Activated CD4-positive, CD25-positive, alpha-beta regulatory T cell treated with anti-CD3 and anti-CD28 coated beads, Interleukin-2, amount 50 U/mL, for 24 hours (primary cell): Measurements from ENCODE around the gene FA2H.
"Not testable (repeated sequence)": the region's sequence is repeated elsewhere in the genome, so short reads cannot be mapped to it uniquely, and the experiment has no call there.

ENCODE experiments used
- ATAC-seq, 2 donors: fragments of 150-1000 bp; cut with Tn5 transposase; one replicate each; pipeline ENCODE4 v1.10.0; 2021; ENCODE audit warnings: mild to moderate bottlenecking in 1 of 2, moderate library complexity in 1 of 2

Gene FA2H

DNA sequence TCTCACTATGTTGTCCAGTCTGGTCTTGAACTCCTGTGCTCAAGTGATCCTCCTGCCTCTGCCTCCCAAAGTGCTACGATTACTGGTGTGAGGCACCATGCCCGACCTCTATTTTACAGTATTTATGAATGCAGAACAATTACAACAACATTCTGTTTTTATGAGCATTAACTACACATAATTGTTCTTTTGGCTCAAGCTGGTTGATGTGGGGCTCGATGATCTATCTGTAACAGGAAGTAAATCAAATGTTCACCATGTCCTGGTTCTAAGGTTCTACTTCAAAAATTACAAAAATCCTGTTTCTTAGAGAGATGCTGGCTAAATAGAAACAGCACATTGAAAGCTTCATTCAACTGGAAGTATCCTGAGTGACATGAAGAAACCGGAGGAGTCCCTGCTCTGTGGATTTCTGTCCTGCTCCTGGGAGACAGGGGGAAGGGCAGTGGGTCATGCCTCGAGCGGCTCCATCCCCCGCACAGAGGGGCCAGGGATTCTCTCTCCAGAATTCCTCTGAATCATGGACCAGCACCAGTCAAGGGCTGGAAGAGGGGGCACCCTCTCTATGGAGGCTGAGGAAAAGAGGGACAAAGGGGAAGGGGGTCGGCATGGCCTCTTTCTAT lies 31.5 kb downstream of the FA2H start:
- no peak for ATAC-seq

DNA sequence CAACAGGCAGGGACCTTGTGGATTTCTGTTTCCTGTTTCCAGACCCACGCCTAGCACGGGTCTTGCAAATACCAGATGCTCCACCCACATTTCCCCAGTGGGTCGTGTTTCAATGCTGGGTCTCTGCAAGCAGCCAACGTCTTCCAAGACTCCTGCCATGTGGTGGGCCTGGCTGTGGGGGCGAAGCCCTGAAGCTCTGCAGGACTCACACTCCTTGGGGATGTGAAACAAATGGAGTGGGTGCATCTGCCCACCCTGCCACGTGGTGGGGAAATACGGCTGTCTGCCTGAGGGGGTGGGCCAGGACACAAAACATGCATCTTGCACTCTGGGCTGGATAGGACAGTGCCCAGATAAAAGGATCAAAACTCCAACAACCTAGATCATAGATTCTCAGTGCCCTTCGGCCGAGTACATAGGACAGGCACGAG lies 32.6 kb downstream of the FA2H start:
- no peak for ATAC-seq

DNA sequence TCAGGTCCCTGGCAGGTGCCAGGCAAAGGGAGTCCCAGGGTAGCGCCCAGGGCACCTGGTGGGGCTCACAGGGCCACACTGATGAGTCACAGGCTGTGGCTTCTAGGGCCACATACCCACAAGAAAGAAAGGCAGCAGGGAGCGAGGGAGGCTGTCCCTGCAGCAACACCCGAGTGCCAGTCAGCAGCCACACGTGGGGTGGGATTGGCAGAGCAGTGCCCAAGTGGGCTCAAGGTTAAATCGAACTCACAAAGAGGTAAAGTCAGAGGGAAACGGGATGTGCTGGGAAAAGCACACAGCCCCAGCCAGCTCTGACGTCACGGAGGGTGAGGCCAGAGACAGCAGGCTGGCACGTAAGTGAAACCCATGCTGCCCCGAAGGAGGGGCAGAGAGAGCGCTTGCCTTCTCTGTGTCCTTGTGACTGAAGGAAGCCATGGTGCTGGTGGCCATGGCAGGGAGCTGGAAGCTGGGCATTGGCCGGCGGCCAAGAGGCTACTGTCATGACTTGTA lies 33.8 kb downstream of the FA2H start:
- no peak for ATAC-seq

DNA sequence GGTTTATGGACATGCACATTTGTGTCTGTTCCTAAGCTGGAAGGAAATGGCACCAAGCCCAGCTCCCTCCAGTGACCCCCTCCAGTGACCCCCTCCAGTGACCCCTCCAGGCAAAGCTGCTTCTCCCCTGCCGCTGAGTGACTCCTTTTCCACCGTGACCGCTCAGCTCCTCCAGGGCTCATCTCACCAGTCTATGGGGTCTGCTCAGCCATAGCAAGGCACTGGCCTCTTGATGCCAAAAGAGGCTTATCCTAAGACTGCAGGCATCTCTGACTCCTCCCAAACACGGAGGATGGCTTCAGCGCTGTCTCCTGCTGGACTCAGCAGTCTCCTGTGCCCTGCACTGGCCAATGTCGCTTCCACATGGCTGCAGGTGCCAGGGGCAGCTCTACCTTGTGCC lies 35.3 kb downstream of the FA2H start:
- no peak for ATAC-seq

DNA sequence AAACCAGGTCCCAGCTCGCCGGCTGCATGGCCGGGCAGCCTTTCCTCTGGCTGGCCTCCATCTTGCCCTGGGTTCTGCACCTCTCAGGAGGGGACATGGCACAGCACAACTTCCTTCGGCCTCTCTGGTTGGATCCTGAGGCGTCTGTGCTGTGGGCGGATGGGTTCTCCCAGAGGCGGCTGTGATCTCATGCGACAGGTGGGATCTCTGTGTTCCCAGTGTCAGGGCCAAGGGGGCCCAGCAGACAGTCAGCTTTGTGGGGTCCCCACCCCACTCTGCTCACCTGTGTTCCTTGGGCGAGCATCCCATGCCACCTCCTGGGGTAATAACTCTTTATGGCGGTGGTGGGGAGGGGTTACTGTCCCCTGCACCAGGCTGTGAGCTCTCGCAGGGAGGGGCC lies 35.8 kb downstream of the FA2H start:
- ATAC-seq, result no peak

DNA sequence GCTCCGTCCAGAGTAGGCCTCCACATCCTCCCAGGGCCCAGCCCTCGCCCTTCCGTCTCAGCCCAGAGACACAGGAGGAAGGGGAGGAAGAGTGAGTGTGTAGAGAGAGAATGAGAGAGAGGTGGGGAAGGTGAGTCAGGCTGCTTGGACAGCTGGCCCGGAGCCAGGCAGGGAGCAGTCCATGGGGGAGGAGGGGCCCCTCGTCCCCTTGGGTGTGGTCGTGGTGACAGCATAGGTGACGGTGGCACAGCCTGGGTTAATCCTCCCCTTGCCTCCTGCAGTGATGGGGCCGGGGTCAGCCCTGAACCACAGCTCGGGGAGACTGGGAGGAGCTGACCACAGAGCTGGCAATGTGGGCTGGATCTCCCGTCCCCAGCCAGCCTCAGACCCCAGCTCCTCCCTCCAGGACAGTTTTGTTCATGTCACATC lies 36.5 kb downstream of the FA2H start:
- no peak for ATAC-seq

DNA sequence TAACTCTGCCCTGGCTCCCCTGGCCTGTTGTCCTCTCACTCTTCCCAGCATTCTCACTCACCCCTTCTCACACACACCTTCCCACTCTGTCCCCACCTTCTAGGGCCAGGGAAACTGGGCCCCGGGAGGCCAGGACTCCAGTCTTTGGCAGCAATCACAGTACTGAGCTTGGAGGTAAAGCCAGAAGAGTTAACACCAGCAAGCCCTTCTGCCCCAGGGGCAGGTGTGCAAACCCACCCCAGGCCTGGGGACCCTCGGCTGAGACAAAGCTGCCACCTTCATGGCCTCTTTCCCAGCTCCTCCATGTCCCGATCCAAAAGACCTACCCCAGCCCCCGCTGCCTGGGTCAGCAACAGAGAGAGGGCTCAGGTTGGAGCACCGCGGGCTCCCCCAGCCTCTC lies 37.1 kb downstream of the FA2H start:
- no peak for ATAC-seq

DNA sequence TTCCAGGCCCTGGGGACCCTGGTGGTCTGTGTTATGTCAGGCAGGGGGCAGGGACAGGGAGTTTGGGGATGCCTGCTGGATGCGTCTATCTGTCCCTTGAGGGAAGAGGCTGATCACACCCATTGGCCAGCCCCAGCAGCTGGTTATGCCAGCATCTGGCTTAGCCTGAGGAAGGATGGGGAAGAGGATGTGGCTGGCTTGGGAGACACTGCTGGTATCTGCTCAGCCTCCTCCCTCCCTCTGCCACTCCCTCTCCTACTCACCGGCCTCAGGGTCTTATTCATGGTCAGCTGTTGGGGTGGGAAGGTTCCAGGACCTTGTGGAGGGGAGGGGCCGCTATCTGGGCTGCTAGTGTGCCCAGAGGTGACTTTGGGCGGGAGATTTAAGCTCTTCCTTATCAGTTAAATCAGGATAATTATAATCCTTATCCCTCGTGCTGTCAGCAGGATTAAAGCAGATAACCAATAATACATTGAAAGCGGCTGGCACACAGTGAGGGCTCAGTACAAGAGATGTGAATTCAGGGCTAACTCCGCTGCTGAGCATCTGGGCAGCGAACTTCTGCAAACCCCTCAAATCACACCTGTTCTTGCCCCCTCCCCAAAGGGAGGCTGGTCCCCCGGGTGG lies 38.0 kb downstream of the FA2H start:
- no peak for ATAC-seq

DNA sequence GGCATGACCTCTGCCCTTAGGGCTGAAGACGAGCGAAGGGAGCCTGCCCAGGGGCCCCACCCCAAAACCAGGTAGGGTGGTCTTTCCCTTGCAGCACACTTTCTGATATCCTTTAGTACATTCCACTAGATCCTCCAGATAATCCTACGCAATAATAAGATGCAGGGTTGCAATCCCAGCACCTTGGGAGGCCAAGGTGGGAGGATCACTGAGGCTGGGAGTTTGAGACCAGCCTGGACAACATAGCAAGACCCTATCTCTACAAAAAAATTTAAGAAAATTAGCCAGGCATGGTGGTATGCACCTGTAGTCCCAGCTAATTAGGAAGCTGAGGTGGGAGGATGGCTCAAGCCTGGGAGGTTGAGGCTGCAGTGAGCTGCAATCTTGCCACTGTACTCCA lies 39.1 kb downstream of the FA2H start:
- no peak for ATAC-seq

DNA sequence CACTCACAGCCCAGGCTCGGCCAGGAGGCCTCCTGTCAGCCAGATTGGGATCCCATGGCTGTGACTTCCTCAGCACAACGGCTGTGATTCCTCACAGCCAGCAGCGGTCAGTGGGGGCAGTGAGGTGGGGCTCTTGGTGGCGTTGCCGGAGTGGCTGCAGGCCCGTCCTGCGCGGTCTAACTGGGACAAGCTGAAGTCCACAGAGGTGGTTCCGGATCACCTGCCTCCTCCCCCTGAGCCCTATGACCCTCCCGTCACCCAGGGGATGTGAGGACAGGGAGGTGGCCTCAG lies 39.5 kb downstream of the FA2H start:
- ATAC-seq, result no peak

DNA sequence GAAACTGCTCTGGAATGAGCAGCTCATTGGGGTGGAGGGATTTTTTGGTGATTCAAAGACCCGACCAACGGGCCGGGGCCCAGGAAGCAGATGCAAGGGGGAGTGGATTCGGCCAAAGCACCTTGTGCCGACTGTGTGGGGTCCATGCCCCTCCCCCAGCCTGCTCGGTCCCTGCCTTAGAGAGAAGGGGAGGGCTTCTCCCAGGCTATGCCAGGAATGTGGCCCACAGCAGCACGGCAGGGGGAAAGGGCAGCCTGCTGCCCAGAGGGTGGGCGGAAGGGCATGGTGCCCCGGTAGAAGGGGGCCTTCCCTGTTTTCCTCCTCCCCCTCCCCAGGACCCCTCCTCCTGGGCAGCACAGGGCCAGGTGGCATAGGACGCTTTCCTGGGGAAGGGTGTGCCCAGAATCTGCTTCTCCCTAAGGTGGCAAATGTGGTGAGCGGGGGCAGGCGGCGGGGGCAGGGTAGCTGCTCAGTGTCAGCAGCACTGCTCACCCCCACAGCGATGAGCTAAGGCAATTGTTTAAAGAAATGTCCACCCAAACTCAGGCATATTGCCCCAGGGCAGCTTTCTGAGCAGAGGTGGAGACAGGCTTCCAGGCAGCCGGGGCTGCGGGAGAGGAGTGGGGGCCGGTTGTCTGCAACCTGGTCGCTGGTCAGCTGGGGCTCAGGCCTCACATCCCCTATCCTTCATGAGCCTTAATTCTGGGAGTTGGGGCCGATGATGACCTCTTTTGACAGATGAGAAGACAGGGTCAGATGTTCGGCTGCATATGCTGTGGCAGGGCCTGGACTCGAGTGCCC lies 40.1 kb downstream of the FA2H start:
- no peak for ATAC-seq

DNA sequence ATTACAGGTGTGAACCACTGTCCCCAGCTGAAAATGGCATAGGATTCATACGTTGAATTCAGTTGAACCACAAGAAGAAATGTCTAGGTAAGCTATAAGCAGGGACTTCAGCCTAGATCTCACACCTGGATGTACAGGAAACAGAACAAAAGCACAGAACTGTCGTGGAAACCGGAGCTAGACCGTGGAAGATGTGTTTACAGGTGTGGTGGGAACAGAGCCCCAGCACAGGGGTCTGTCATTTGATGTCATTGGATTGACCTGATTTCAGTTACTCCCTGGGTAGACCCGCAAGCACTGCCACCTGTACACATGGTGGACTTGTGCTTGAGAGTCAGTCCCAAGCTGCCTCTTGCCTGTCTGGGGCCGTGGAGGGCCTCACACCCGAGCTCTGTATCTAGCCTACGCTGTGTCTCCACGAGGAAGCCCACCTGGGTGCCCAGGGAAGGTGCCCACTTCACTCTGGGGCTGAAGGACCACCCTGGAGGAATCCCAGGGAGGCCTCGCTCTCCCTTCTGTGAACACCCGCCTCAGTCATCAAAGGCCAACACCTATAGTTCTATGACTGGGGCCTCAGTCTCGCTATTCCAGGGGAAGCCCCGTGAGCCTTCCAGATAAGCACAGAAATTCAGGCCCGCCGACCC lies 41.8 kb downstream of the FA2H start:
- ATAC-seq, result no peak

DNA sequence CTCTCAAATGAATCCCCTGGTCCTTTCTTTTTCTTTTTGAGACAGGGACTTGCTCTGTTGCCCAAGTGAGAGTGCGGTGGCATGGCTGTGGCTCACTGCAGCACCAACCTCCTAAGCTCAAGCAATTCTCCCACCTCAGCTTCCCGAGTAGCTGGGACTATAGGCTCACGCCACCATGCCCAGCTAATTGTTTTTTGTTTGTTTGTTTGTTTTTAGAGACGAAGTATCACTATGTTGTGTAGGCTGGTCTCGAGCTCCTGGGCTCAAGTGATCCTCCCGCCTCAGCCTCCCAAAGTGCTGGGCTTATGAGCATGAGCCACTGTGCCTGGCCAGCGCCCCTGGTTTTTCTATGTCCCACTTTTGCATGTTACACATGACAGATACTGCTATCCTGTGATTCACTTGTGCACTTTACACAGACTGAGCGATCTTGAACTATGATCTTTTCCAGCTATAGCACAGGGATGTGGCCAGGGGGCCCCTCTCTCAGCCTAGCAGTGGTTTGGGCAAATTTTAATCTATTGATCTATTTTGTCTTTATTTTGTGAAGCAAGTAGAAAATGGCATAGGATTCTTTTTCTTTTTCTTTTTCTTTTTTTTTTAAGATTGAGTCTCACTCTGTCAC lies 42.7 kb downstream of the FA2H start:
- ATAC-seq, result no peak

DNA sequence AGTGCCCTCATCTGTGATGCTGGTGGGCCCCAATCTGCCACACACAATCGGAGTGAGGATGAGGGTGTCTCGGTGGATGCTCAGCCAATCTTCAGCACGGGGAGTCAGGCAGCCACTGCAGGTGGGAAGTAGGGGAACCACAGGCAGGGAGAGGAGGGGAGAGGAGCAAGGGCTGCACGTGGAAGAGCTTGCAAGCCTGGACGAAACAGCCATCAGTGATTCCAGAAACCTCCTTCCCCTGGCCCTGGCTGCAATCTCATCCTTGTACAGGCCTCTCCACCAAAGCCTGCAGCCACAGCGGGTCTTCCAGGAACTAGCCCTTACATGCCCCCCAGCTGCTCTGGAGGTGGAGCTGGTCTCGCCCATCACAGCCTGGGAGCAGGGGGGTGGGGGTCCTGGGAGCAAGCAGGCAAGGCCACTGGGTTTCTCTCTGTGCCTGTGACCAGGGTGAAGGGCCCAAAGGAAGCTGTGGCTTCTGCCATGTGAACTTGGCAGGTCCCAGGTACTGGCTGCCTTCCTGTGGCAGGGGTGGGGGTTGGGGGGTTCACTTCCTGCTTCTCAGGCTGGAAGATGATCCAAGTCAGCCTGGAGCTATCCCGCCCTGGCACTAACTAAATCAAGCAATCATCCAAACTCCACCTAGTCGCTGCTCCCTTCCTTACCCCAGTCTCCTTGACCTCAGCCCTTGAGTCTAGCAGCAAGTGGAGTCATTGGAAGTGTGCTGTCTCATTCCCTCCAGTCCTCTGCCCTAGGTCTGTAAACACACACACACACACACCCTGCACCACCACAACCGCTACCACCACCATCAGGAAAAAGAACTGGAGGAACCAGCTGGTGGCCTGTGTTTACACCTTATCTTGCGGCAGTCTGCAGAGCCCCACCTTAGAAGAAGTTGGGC lies 44.6 kb downstream of the FA2H start:
- no peak for ATAC-seq

DNA sequence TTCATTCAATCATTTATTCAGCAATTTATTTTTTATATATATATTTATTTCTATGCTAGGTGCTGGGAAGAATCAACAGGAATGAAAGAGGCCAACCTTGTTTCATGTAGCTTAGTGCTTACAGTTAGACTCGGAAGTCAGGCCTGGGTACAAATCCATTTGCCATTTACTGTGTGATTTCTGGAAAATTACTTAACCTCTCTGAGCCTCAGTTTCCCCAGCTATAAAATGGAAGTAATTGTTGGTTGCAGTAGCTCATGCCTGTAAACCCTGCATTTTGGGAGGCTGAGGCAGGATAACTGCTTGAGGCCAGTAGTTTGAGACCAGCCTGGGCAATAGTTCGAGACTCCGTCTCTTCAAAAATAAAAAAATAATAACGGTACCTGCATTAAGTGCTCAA lies 46.7 kb downstream of the FA2H start:
- ATAC-seq, result no peak

DNA sequence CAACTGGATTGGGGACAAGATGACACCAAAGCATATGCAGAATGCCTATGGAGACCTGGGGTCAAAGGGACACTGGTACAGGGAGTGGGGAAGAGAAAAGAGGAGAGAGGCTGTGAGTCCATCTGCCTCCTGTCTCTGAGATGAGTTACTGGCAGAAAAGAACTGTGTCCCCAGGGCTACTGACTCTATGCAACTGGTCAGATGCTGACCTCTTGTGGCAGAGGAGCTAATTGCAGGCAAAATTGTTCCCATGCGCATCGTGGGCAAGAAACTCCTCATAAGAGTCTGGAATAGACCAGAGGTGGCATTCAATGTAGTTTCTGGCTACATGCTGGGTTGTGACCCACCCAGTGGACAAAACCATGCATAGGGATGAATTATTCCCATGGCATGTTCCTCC lies 47.9 kb downstream of the FA2H start:
- ATAC-seq, result no peak

DNA sequence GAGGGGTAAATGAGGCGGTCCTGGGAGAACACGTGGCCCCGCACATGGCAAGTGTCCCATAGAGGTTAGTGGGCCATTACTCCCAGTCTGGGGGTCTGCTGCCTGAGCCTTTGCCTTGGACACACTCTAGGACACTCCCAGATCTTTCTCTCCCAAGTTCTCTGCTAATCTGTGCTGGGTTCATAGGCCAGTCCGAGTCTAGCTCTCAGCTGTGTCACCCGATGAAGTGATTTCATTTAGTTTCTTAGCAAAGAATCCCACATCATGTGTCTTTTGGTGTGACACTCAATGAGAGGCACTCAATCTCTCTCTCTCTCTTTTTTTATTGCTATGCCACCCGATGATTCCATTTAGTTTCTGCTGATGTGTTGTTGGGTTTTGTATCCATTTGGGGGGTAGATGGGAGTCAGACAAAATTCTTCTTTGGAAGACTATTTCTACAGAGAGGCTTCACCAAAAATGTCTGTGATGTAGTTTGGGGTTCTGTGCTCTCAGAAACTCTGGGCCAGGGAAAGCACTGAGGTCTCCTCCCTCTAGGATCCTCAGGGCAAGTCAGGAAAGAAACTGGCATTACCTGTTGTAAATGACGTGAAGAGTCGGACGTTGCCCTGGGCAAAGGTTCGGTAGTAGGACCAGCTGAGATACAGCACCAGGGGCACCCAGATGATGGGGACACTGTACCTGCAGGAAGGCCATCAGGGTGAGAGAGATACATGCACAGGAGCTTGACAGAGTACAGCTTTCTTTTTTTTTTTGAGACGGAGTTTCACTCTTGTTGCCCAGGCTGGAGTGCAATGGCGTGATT lies 48.8 kb downstream of the FA2H start:
- no peak for ATAC-seq

DNA sequence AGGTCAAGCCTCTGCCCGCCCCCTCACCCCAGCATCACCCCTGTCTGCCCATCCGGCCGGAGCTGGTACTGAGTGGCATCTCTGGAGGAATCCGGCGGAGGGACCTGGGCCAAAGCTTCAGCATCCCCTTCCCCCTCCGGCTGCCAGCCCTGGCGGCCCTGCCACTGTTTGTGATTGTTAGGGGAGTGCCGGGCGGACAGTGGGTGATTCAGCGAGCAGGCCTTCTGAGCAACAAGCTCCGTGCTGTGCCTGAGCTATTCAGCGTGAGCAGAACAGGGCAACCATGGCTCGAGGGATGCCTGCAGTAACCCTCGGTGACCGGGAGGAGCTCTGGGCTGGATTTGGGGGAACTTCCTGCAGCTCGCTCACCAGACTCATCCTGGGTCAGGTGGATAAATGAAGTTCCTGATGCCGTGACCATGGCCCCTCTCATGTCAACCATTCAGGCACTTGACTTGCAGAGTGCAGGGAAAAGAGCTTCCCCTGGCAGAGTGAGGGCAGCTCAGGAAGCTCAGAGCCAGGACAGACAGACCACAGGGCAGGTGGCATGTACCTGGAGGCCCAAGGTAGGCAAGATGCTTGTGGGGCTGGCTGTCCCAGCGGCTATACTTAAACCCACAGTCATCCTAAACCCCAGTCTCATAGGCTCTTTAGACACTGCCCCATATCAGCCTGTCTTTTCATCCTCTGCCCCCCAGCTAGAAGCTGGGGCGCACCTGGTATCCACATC lies 49.6 kb downstream of the FA2H start:
- ATAC-seq, result no peak

DNA sequence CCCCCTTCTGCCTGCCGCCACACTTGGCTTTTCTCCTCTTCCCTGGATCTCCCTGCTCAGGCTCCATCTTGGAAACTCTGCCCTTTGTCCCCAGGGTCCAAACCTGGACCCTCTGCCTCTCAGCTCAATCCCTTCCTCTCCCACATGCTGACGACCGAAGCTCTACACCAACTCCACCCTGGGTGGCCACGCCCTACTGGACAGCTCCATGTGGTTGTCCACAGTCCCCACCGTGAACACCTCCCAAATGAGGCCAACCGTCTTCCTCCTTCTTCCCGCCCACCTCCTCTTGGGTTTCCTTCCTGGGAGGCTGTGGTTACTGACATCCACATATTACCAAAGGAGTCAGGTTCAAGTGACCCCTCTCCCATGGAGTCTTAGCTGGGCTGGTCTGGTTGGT lies 51.4 kb downstream of the FA2H start:
- ATAC-seq, result no peak

DNA sequence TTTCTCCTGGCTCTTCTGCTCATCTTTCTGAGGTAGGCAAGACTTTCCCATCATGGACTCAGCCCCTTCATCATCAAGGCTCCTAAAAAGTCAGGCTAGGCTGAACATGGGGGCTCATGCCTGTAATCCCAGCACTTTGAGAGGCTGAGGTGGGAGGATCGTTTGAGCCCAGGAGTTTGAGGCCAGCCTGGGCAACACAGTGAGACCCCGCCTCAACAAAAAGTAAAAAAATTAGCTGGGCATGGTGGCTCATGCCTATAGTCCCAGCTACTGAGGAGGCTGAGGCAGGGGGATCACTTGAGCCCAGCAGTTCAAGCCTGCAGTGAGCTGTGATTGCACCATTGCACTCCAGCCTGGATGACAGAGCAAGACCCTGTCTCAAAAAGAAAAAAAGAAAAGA lies 52.5 kb downstream of the FA2H start:
- not testable (repeated sequence) for ATAC-seq

DNA sequence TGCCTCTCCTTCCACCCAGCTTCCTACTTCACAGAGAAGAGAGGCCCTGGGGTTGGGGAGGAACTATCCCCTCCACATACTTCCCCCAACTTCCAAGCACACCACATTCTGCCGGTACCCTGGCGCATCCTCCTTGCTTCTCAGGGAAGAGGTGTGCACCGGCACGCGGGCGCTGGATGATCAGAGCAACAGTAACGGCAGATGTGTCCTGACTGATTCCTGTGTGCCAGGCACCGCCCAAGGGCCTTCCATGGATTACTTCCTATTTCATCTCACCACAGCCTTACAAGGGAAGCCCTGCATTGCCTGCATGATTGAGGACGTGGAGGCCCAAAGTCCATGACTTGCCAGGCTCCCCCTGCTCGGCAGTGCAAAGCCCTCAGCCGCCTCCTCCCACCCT lies 52.9 kb downstream of the FA2H start:
- no peak for ATAC-seq
